ENCODE data around the gene GDPD5.

The GDPD5 gene

GRCh38 chr11:75487365-75487764 is 38.4 kb downstream of the GDPD5 start:
- no peak for DNase-seq

GRCh38 chr11:75485742-75486141 is 40.0 kb downstream of the GDPD5 start:
- no peak for DNase-seq

- no peak for DNase-seq
Measured at GRCh38 chr11:75482931-75483469, 42.7 kb downstream of the GDPD5 start.

GRCh38 chr11:75481922-75482606 is 43.7 kb downstream of the GDPD5 start:
- DNase-seq = no peak

GRCh38 chr11:75481223-75481921 is 44.4 kb downstream of the GDPD5 start:
- no peak for DNase-seq

GRCh38 chr11:75480185-75481175 is 45.3 kb downstream of the GDPD5 start:
- DNase-seq = no peak

GRCh38 chr11:75479597-75480145 is 46.1 kb downstream of the GDPD5 start:
- DNase-seq = no peak

GRCh38 chr11:75478783-75479596 is 46.8 kb downstream of the GDPD5 start:
- no peak for DNase-seq

GRCh38 chr11:75477614-75477935 is 48.2 kb downstream of the GDPD5 start:
- DNase-seq = no peak

- no peak for DNase-seq
Measured at GRCh38 chr11:75476739-75477613, 48.8 kb downstream of the GDPD5 start.

- no peak for DNase-seq
Measured at GRCh38 chr11:75475767-75476650, 49.7 kb downstream of the GDPD5 start.

- DNase-seq = no peak
Measured at GRCh38 chr11:75474878-75475766, 50.6 kb downstream of the GDPD5 start.

- no peak for DNase-seq
Measured at GRCh38 chr11:75474240-75474639, 51.5 kb downstream of the GDPD5 start.

GRCh38 chr11:75473684-75474083 is 52.1 kb downstream of the GDPD5 start:
- DNase-seq = no peak

GRCh38 chr11:75472081-75472732 is 53.5 kb downstream of the GDPD5 start:
- no peak for DNase-seq

GRCh38 chr11:75471176-75471973 is 54.4 kb downstream of the GDPD5 start:
- DNase-seq = no peak

GRCh38 chr11:75470476-75471080 is 55.2 kb downstream of the GDPD5 start:
- DNase-seq = no peak

Data from NCI-H1694 treated with DMSO at 0.1 percent for 48 hours (cell line).